Measurements from ENCODE around the gene SETD9. TPM values are rescaled to one million over a fixed set of nuclear protein-coding genes. Genes with fewer than 3 reads are reported as not detected.

SETD9 gene
- total RNA-seq, 1 donor from 2014 or later = 16.0 TPM

DNA sequence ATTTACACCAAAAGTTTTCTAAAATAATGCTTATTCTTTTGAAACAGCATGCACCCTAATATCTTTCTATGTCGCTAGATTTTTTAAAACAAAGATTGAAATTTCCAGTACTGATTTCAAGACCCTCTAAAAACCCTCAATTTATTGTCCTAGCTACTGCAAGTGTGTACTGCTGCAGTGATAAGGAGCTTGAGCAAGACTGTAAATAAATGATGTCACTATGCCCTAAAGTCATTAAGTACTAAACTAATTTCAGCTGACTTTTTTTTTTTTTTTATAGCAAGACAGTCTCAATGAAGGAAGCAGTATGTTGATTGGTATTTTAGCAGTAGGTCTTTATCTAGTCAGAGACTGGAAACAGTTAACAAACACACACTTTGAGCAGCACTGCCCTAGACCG, 54.8 kb downstream of the SETD9 start:
- peaks cover 3% of the 10 kb centered on the region for H3K4me1 Mint-ChIP-seq (ENCODE audit: unreplicated experiment)

More for the DNA sequence above, 54.8 kb downstream of the SETD9 start:
- H3K4me3 Mint-ChIP-seq (ENCODE audit: unreplicated experiment) = no peak overlapping the region
- no peaks in the 10 kb centered on the region for H3K36me3 Mint-ChIP-seq (ENCODE audit: low read depth, unreplicated experiment)
- H3K9me3 Mint-ChIP-seq (ENCODE audit: unreplicated experiment) = no peaks in the 10 kb centered on the region
- TF ChIP-seq, protein P1, sequence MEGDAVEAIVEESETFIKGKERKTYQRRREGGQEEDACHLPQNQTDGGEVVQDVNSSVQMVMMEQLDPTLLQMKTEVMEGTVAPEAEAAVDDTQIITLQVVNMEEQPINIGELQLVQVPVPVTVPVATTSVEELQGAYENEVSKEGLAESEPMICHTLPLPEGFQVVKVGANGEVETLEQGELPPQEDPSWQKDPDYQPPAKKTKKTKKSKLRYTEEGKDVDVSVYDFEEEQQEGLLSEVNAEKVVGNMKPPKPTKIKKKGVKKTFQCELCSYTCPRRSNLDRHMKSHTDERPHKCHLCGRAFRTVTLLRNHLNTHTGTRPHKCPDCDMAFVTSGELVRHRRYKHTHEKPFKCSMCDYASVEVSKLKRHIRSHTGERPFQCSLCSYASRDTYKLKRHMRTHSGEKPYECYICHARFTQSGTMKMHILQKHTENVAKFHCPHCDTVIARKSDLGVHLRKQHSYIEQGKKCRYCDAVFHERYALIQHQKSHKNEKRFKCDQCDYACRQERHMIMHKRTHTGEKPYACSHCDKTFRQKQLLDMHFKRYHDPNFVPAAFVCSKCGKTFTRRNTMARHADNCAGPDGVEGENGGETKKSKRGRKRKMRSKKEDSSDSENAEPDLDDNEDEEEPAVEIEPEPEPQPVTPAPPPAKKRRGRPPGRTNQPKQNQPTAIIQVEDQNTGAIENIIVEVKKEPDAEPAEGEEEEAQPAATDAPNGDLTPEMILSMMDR (IDR thresholded peaks at IDR 0.05; ENCODE audit: unreplicated experiment) = no peak
- peaks cover 5% of the 10 kb centered on the region for H3K27me3 Mint-ChIP-seq (ENCODE audit: unreplicated experiment)
- H3K27ac Mint-ChIP-seq (ENCODE audit: unreplicated experiment) = no peak overlapping the region
- no peak for DNase-seq (ENCODE audit: low spot score)

Other genes with a start within 250 kb of the SETD9 start
- gene MAP3K1, start 94.0 kb upstream of the SETD9 start, total RNA-seq (ENCODE audit: unreplicated experiment) = 27.5 TPM
- gene MIER3, start 42.5 kb downstream of the SETD9 start, total RNA-seq (ENCODE audit: unreplicated experiment) = 52.3 TPM

Measured in endothelial cell (in vitro differentiated cells).